Renal cortex interstitium (tissue), 11 donors: Measurements from ENCODE around the gene CTNNA3. TPM values are rescaled to one million over a fixed set of nuclear protein-coding genes. Genes with fewer than 3 reads are reported as not detected.
"Not testable (repeated sequence)": the region's sequence is repeated elsewhere in the genome, so short reads cannot be mapped to it uniquely, and the experiment has no call there.

Experiments
- DNase-seq, 11 donors: peaks; one replicate each; pipeline ENCODE4 v3.0.0-alpha.2; 2013; ENCODE audit warnings: low read depth in 9 of 11, low spot score in 4 of 11; ENCODE audit errors: extremely low read depth in 1 of 11
- polyA plus RNA-seq, 3 donors: library from polyadenylated mRNA; unstranded; fragments of 120-200 nt; gene quantifications; one replicate each; pipeline ENCODE4 v1.2.1, GENCODE V29; 2013; ENCODE audit not compliant: insufficient read length in 3 of 3

CTNNA3 gene
- polyA plus RNA-seq, 3 donors: 2.1 to 4.3 (median 2.9) TPM

DNA sequence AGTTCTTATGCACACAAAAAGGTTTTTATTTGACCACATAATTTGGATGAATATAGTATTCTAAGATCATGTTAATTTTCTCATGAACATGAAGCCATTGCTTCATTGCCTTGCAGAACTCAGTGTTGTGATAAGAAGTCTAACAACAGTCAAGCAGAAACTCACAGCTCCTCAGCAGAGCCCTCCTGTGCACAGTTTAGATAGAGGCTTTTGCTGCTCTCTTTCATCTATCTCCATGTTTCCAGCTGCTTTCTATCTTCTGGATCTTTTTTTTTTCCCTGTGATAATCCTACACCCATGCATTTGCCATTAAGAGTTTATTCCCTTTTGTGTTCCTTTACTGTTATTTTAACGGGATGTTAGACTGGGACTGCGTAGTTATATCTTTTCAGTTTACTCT, 1327.8 kb downstream of the CTNNA3 start:
- no peak for DNase-seq

GRCh38 chr10:66366163-66366562, 1329.8 kb downstream of the CTNNA3 start:
- no peak for DNase-seq

DNA sequence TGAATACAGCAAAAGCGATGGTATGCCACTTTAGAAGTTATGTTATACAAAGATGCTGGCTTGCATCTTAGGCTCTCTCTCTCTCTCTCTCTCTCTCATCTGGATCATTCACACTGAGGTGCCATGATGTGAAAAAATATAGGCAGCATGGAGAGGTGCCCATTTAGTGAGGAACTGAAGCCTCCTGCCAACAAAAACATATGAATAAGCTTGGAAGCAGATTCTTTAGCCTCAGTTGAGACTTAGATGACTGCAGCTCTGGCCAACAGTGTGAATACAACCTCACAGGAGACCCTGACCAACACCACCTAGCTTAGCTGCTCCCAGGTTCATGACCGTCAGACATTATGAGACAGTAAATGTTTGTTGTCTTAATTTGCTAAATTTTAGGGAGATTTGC, 1330.3 kb downstream of the CTNNA3 start:
- DNase-seq: no peak

GRCh38 chr10:66362522-66362921, 1333.5 kb downstream of the CTNNA3 start:
- no peak for DNase-seq

DNA sequence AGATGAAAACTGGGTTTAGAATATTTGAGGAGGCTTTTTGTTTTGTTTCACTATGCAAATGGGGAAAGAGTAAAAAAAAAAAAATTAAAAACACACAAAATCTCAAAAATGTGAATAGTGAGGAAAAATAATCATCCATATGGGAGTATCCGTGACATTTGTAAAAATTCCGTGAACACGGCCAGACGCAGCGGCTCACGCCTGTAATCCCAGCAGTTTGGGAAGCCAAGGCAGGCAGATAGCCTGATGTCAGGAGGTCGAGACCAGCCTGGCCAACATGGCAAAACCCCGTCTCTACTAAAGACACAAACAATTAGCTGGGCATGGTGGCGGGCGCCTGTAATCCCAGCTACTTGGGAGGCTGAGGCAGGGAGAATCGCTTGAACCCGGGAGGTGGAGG, 1342.2 kb downstream of the CTNNA3 start:
- DNase-seq: not testable (repeated sequence)

DNA sequence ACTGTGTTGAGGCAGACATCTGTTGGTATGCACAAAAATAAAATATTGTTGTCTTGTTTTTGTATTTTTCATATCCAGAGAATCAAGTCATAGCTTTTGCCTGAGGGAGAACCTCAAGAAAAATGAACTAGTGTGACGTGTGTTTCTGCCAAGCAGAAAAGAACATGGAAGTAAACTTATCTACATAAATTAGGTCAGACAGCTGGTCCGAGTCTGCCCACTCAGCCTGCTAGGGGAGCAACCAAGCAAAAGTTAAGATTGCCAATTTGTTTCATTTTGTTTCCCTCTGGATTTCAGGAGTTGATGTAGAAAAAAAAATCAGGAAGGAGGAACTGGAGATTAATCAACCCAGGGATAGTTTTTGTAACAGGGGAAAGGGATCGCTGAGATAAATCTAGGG, 1342.6 kb downstream of the CTNNA3 start:
- DNase-seq: no peak

- DNase-seq: no peak
Measured at GRCh38 chr10:66350622-66351399, 1345.2 kb downstream of the CTNNA3 start.

DNA sequence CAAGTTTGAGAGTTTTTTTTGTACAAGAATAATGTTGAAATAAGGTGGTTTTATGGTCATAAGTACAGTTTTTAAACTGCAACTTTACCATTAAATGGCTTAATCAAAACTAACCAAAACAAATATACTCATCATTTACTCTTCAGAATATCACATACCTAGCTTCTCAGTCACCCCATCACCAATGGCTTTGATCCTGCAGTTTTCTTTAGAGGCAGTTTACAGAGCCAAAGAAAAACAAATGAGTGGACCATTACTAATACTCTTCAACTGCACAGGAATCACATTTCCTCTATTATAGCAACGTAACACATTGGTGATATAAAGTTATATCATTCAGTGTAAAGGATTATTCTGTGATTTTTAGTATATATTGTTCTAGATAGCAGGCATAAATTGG, 1346.3 kb downstream of the CTNNA3 start:
- no peak for DNase-seq

DNA sequence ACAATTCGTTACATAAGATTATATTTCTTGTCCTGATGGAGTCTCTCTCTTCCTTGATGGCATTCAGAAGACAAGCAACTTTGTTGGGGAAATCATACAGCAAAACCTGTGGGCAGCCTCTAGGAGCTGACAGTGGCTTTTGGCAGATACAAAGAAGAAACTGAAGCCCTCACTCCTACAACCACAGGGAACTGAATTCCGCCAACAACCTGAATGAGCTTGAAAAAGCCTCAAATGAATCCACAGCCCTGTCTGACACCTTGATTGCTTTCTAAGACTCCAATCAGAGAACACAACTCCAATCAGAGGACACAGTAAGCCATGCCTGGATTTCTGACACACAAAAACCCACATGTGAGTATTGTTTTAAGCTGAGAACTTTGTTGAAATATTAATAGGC, 1346.9 kb downstream of the CTNNA3 start:
- DNase-seq: no peak

- DNase-seq: no peak
Measured at GRCh38 chr10:66337211-66337610, 1358.8 kb downstream of the CTNNA3 start.

GRCh38 chr10:66336791-66337190, 1359.2 kb downstream of the CTNNA3 start:
- no peak for DNase-seq

DNA sequence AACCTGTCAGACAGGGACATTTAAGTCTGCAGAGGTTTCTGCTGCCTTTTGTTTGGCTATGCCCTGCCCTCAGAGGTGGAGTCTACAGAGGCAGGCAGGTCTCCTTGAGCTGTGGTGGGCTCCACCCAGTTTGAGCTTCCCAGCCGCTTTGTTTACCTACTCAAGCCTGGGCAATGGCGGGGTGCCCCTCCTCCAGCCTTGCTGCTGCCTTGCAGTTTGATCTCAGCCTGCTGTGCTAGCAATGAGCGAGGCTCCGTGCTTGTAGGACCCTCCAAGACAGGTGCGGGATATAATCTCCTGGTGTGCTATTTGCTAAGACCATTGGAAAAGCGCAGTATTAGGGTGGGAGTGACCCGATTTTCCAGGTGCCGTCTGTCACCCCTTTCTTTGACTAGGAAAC, 1360.2 kb downstream of the CTNNA3 start:
- DNase-seq: not testable (repeated sequence)

- DNase-seq: no peak
Measured at GRCh38 chr10:66329147-66329546, 1366.8 kb downstream of the CTNNA3 start.

GRCh38 chr10:66326876-66327275, 1369.1 kb downstream of the CTNNA3 start:
- no peak for DNase-seq

DNA sequence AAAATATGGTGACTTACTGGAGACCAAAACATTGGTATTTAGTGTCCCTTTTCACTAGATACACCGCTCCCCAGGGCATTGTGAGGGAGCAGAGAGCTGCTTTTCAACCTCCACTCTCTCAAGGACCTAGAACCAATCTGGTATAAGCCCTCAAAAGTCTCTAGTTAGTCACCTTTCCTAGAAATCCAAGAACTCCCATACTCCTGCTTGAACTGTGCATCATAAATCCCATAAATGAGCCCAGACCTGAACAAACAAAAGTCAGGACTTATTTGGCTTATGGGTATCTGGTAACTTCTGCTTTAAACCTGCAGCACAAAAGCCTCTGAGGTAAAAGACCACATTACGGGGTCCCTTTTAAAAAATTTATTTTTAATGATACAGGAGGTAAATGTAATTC, 1373.2 kb downstream of the CTNNA3 start:
- DNase-seq: no peak

GRCh38 chr10:66321723-66322665, 1374.0 kb downstream of the CTNNA3 start:
- peak in 1 of 11 donors; percentile 9 for DNase-seq

DNA sequence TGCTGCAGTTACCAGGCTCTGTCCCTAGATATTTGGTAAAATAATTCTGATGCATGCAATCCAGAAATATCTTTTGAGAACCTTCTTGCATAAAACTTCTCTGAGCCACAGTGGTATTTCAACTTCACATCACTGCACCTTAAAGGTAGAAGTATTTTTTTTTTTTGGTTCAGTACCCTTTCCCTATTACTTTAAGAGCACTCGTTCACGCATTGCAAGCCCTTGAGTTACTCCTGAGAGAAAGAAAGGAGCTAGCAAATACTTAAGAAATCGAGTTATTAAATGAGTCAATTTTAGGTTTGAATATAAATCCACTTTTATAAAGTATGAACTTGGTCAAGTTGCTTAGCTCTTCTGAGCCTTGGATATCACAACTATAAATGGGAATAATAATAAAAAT, 1377.2 kb downstream of the CTNNA3 start:
- DNase-seq: no peak

- peak in 8 of 11 donors; percentile 3 to 32 (median 18) for DNase-seq
Measured at GRCh38 chr10:66307826-66308225, 1388.2 kb downstream of the CTNNA3 start.

GRCh38 chr10:66301078-66301477, 1394.9 kb downstream of the CTNNA3 start:
- no peak for DNase-seq

DNA sequence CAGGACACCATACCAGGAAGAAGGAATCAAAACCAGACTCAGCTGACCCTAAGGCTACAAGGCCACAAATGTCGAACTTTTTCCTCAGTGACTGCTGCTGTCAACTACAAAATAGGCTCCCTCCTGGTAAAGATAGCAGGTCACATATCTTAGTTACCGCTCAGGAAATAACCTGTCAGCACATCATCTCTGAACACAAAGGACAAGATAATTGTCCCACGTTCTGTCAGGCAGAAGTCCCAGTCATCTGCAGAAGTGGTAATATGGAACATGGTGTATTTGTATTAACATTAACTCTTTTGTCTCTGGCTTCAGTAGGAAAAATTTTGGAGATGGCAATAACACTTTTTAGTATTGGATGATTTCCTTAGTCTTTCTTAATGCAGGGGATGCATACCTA, 1400.4 kb downstream of the CTNNA3 start:
- no peak for DNase-seq
